K562 (cell line): ENCODE data around the gene FKBP11. TPM values are rescaled to one million over a fixed set of nuclear protein-coding genes. Genes with fewer than 3 reads are reported as not detected.

Experiments used
- CTCF ChIP-seq, 3 experiments: IDR thresholded peaks in 2 of 3; conservative IDR thresholded peaks in 1 of 3; 2 replicates each; pipeline ENCODE4 v1.5.1; 2011 to 2012; ENCODE audit warnings: low read length in 3 of 3, mild to moderate bottlenecking in 3 of 3, control low read depth in 2 of 3, improper control_type of control experiment in 1 of 3, inconsistent platforms in 1 of 3, low read depth in 1 of 3, mixed read lengths in 1 of 3, moderate library complexity in 1 of 3; ENCODE audit not compliant: insufficient read depth in 2 of 3
- E2F8 ChIP-seq: fragments of 450-650 bp; IDR thresholded peaks from 2 replicates; pipeline ENCODE4 v1.7.1; 2018; ENCODE audit warnings: mild to moderate bottlenecking, low read depth; ENCODE audit not compliant: partially characterized antibody
- ELF1 ChIP-seq: fragments of 200-800 bp; sonication (Bioruptor generic); IDR thresholded peaks from 2 replicates; pipeline ENCODE4 v1.6.1; 2016; ENCODE audit warnings: missing genetic modification characterization, missing compliant biosample characterization
- POLR2AphosphoS5 ChIP-seq: IDR thresholded peaks from 2 replicates; pipeline ENCODE4 v1.6.1; 2011; ENCODE audit warnings: mild to moderate bottlenecking, low read depth, low read length, moderate library complexity; ENCODE audit not compliant: control insufficient read depth, insufficient read depth
- ZNF561 ChIP-seq: fragments of 450-650 bp; formaldehyde crosslinking; conservative IDR thresholded peaks from 2 replicates; pipeline ENCODE4 v1.4.0; 2020; ENCODE audit warnings: mild to moderate bottlenecking, moderate library complexity
- ZNF57 ChIP-seq: fragments of 450-650 bp; formaldehyde crosslinking; IDR thresholded peaks from 2 replicates; pipeline ENCODE4 v1.4.0; 2020; ENCODE audit warnings: mild to moderate bottlenecking, moderate library complexity
- polyA plus RNA-seq, 8 experiments: library from polyadenylated mRNA; depleted of rRNA in 4 of 8; stranded (reverse) in 5 of 8; unstranded in 3 of 8; fragments of >200 nt; fragmentation: Nextera tagmentation in 2 of 8; fragmentation: Illumina TruSeq in 1 of 8; extraction: Ambion mirVana in 2 of 8; extraction: Trizol in 1 of 8; gene quantifications; 2 replicates each; pipeline versions ENCODE4 v1.2.1 to v1.2.3, GENCODE V29; 2011 to 2014; ENCODE audit warnings: inconsistent platforms in 1 of 8, missing spikeins in 1 of 8
- total RNA-seq, 7 experiments: library from RNA; depleted of rRNA in 6 of 7; stranded (reverse); fragments of >200 nt in 6 of 7; fragmentation: Illumina TruSeq in 2 of 7; extraction: Trizol in 2 of 7; gene quantifications; 2 replicates each; pipeline versions ENCODE4 v1.2.1 to v1.2.3, GENCODE V29; 2011 to 2021; ENCODE audit warnings: low replicate concordance in 1 of 7

Gene FKBP11
- total and polyA plus RNA-seq, 9 of the 15 experiments (the other 6 are each of a cell fraction or from before 2014, with no cell fraction given): 1.6 to 8.2 (median 5.8) TPM

GRCh38 chr12:48956279-48957140, 31.2 kb upstream of the FKBP11 start (continued):
- peak in 2 of 3 experiments; percentile 1 to 58; a peak in 2 of 6 replicates for TF ChIP-seq CTCF (IDR thresholded peaks at IDR 0.05 in 2 of 3, conservative IDR thresholded peaks at IDR 0.05 in 1 of 3; ENCODE audit: insufficient read depth in 2 of 3, low read depth in 1 of 3, low read length in 3 of 3)
- TF ChIP-seq ZNF561 (CRISPR knock-in tag): 0 out of 2 replicates have a peak, but pooled peaks have one; percentile 30
- TF ChIP-seq POLR2AphosphoS5: no peak; the same call in 1 of the 2 replicates
- TF ChIP-seq ELF1 (tag): peak; percentile 58; the same call in 1 of the 2 replicates
- TF ChIP-seq E2F8: peak; percentile 26
- TF ChIP-seq ZNF57: no peak
- TF ChIP-seq, all 486 proteins: peak for 63
